Chondrocyte (in vitro differentiated cells): ENCODE measurements around the gene GRAMD4. TPM values are rescaled to one million over a fixed set of nuclear protein-coding genes. Genes with fewer than 3 reads are reported as not detected.

Source experiments
- DNase-seq: peaks from one replicate; pipeline ENCODE4 v3.0.0; 2021; ENCODE audit warnings: mixed read lengths, low spot score
- H3K27ac Mint-ChIP-seq: one replicate; pipeline ENCODE4 v1.8.0; 2021; ENCODE audit warnings: mild to moderate bottlenecking, moderate library complexity, mixed read lengths; ENCODE audit not compliant: unreplicated experiment
- H3K27me3 Mint-ChIP-seq: 2 replicates; pipeline ENCODE4 v1.8.0; 2021; ENCODE audit warnings: low read depth, mixed read lengths
- H3K36me3 Mint-ChIP-seq: 2 replicates; pipeline ENCODE4 v1.8.0; 2021; ENCODE audit warnings: low read depth, mixed read lengths
- H3K4me1 Mint-ChIP-seq: 2 replicates; pipeline ENCODE4 v1.8.0; 2021; ENCODE audit warnings: low read depth, mild to moderate bottlenecking, mixed read lengths
- H3K4me3 Mint-ChIP-seq: one replicate; pipeline ENCODE4 v1.8.0; 2021; ENCODE audit warnings: mild to moderate bottlenecking, moderate library complexity, mixed read lengths; ENCODE audit not compliant: unreplicated experiment
- H3K9me3 Mint-ChIP-seq: 2 replicates; pipeline ENCODE4 v1.8.0; 2021; ENCODE audit warnings: low read depth, mixed read lengths
- CTCF ChIP-seq: fragments of 200-600 bp; sonication (generic); IDR thresholded peaks from 2 replicates; pipeline ENCODE4 v1.5.0; 2021; ENCODE audit warnings: antibody characterized with exemption, mild to moderate bottlenecking, moderate library complexity
- total RNA-seq: library from RNA; stranded (reverse); gene quantifications from 3 replicates; pipeline ENCODE4 v1.2.1, GENCODE V29; 2021

GRAMD4 gene
- total RNA-seq, 1 donor from 2014 or later = 31.7 TPM

DNA sequence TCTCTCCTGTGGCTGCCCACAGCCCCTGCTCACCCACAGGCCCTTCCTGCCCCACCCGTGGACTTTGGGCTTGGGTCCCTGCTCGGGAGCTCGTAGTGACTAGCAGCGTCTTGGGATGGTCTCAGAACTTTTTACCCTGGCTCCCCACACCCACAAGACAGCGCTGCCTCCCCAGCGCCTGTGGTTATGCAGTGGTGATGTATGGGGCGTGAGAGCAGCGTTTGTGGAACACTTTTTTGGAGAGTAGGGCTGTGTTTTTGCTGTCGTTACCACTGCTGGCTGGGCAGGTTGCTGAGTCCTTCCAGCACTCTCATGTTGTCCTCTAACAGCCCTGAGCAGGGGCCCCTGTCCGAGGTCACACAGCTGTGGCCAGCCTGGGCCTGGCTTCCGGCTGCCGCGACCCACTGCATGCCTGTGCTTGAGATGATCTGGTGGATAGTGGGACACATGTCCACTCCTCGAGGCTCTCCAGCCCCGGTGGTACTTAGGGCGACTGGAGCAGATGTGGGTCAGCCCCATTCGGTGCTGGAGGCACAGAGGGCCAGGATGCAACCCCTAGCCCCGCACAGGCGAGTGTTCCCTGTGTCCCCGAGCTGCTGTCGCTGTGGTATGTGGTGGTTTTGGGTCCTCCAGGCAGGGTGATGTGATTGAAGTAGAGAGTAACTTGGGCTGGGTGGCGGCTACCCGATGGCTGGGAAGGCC is 7.1 kb upstream of the GRAMD4 start:
- peak; percentile 89 for DNase-seq
- Mint-ChIP-seq H3K4me1 (peaks cover 23% of the 10 kb centered on the region), H3K9me3 (no peaks in the 10 kb centered on the region), H3K4me3 (peak overlapping the region; percentile 33), H3K27me3 (no peaks in the 10 kb centered on the region), H3K36me3 (no peaks in the 10 kb centered on the region), H3K27ac (peak overlapping the region; percentile 75)
- TF ChIP-seq CTCF = no peak

DNA sequence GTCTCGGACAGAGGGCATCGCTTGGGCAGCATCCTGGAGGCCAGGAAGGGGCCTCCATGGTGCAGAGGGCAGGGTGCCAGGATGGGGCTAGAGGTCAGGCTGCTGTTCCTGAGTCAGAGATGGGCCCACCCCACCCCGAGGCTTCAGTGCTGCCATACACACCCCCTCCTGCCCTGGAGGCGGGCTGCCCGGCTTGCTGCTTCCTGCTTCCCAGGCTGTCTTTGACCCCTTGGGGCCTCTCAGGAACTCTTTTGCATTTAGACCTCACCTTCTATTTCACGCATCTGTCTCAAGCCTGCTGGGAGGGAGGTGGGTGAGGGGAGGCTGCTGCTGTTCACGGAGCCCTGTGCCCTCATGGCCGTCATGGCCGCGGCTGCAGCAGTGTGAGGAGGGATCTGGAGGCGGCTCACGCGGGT is 6.6 kb upstream of the GRAMD4 start:
- Mint-ChIP-seq H3K36me3 (no peaks in the 10 kb centered on the region), H3K27ac (peak overlapping the region; percentile 75), H3K9me3 (no peaks in the 10 kb centered on the region), H3K4me3 (no peak overlapping the region), H3K4me1 (peaks cover 28% of the 10 kb centered on the region), H3K27me3 (no peaks in the 10 kb centered on the region)
- no peak for DNase-seq
- no peak for TF ChIP-seq CTCF

DNA sequence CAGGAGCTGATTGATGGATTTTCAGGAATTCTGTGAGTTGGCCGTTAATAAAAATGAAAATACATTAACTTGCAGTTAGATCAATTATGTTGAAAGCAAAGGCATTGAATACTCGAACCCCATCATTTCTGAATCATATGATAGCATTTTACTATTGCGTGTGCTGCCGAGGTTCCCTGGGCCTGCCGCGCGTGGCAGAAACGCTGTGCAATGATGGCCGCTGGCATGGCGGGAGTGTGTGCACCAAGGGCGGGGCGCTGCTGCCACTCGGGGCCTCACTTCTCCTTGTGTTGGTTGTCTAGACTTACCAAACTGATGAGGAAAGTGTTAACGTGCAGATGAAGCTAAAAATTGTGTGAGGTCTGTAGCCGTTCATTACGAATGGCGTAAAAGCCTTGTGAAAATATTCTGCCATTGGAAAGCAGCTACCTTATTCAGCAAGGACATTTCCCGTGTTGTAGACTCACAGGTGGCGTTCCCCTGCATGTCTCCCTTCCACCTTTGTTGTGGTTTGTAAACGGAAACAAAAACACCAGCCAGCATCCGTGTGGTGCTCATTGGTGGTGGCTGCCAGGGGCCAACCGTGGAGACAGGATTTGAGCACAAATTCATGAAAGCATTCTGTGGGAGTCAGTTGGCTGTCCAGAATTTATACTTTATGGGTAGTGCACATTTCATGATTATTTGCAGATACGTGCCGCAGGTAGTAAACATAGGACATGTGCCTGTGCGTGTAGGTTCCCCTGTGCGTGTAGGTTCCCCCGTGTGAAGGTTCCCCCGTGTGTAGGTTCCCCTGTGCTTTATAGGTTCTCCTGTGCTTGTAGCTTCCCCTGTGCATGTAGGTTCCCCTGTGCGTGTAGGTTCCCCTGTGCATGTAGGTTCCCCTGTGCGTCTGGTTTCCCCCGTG is 5.9 kb upstream of the GRAMD4 start:
- H3K27me3 Mint-ChIP-seq = no peaks in the 10 kb centered on the region
- no peak for TF ChIP-seq CTCF
- H3K4me1 Mint-ChIP-seq = peaks cover 35% of the 10 kb centered on the region
- no peak overlapping the region for H3K4me3 Mint-ChIP-seq
- no peak for DNase-seq
- H3K27ac Mint-ChIP-seq = no peak overlapping the region
- no peaks in the 10 kb centered on the region for H3K36me3 Mint-ChIP-seq
- H3K9me3 Mint-ChIP-seq = no peaks in the 10 kb centered on the region

DNA sequence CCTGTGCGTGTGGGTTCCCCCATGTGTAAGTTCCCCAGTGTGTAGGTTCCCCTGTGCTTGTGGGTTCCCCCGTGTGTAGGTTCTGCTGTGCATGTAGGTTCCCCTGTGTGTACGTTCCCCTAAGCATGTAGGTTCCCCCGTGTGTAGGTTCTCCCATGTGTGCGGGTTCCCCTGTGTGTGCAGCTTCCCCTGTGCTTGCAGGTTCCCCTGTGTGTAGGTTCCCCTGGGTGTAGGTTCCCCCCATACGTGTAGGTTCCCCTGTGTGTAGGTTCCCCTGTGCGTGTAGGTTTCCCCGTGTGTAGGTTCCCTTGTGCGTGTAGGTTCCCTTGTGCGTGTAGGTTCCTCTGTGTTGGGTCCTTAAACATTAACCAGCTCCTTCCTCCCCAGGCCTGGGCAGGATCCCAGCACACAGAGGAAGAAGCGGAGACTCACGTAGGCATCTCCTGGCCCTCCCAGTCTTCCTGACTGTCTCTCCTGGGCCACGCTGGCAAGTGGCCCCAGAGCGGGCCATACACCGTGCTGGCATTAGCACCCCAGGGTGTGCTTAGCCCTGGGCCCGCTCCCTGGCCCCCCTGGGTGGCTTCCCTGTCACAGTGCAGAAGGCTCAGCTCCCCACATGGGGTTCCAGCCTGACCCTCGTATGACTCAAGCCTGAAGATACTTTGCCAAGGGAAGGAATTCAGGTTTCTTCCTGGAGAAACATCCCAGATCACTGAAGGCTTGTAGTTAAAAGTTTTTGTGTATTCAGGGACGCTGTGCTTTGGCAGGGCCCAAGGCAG is 2.8 kb upstream of the GRAMD4 start:
- Mint-ChIP-seq H3K4me3 (no peak overlapping the region), H3K4me1 (peaks cover 53% of the 10 kb centered on the region), H3K27ac (peak overlapping the region; percentile 61), H3K27me3 (no peaks in the 10 kb centered on the region), H3K36me3 (no peaks in the 10 kb centered on the region), H3K9me3 (no peaks in the 10 kb centered on the region)
- DNase-seq = no peak
- no peak for TF ChIP-seq CTCF
